HG03097 (cell line): ENCODE measurements around the gene PET100.

Source experiments
- ATAC-seq: cut with Tn5 transposase; IDR thresholded peaks from one replicate; pipeline ENCODE4 v1.9.1; 2021; ENCODE audit not compliant: unreplicated experiment, low FRiP score

The PET100 gene

GRCh38 chr19:7611541-7612279 lies 17.9 kb upstream of the PET100 start:
- ATAC-seq, result no peak

- ATAC-seq, result no peak
Observed at GRCh38 chr19:7612282-7613274, 17.0 kb upstream of the PET100 start.

DNA sequence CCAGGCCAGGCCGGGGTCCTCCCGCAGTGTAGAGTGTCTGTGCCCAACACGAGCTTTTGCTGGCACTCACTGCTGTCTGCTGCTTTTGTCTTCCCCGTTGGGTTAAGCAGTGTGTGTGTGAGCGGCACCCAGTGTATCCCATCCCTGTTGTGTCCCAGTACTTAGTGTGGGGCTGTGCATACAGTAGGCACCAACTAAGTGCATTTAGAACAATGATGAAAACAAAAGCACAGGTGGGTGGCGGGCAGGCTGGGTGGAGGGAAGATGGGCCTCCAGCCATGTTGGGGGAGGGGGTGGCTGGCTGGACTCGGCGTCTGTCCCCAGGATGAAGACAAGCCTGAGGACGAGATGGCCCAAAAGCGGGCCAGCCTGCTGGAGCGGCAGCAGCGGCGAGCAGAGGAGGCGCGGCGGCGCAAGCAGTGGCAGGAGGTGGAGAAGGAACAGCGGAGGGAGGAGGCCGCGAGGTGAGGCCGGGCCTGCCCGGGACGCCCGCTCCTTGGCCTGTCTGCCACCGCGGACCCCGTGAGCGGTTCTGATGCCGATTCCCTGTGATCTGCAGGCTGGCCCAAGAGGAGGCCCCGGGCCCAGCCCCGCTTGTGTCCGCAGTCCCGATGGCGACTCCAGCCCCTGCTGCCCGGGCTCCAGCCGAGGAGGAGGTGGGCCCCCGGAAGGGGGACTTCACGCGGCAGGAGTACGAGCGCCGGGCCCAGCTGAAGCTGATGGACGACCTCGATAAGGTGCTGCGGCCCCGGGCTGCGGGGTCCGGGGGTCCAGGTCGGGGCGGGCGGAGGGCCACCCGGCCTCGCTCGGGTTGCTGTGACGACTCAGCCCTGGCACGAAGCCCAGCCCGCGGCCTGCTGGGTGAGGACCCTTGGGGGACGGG lies 14.5 kb upstream of the PET100 start:
- ATAC-seq, result no peak

DNA sequence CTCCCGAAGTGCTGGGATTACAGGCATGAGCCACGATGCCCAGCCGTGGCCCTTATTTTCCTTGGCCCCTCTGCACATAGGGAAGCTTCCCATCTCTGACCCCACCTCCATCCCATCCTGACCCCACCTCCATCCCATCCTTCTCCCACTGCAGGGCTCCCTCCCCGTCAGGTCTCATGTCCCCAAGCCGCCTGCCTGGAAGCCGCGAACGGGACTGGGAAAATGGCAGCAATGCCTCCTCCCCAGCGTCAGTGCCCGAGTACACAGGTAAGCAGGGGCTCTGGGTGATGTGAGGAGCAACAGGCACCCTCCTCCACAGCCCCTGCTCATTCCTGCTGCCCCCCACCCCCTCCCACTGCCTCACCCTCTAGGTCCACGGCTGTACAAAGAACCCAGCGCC lies 12.4 kb upstream of the PET100 start:
- ATAC-seq, result no peak

GRCh38 chr19:7617735-7618134 lies 11.9 kb upstream of the PET100 start:
- no peak for ATAC-seq

GRCh38 chr19:7618348-7618747 lies 11.2 kb upstream of the PET100 start:
- no peak for ATAC-seq

DNA sequence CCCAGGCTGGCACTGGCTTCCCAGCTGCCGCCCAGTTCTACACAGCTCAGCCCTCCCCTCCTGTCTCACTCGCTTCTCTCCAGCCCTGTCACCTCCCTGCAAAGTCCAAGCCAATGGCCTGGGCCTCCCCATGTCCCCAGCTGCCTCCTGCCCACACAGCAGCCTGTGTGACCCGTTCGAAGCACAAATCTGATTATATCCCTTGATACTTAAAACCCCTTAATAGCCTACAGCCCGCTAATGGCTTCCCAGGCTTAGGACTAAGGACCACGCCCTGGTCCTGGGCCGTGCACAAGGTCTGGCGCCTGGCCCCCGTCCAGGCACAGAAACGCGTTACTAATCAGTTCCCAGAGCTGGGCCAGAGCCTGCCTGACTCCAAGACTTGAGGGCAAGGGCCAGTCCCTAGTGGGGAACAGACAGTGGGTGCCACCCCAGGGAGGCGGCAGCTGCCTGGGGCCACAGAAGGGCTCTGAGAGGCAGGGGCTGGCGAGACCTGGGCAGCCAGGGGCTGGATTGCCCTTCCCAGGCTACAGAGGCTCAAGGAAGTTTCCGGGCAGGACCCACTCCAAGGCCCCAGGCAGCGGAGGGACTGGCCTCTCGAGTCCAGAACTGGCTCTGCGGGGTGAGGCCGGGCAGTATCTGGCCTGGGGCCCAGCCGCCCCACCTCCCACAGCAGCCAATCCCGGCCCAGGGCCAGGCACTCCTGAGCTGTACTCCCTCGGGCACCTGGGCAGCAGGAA lies 10.7 kb upstream of the PET100 start:
- ATAC-seq, result no peak

- ATAC-seq, result no peak
Observed at GRCh38 chr19:7619671-7620441, 9.7 kb upstream of the PET100 start.

DNA sequence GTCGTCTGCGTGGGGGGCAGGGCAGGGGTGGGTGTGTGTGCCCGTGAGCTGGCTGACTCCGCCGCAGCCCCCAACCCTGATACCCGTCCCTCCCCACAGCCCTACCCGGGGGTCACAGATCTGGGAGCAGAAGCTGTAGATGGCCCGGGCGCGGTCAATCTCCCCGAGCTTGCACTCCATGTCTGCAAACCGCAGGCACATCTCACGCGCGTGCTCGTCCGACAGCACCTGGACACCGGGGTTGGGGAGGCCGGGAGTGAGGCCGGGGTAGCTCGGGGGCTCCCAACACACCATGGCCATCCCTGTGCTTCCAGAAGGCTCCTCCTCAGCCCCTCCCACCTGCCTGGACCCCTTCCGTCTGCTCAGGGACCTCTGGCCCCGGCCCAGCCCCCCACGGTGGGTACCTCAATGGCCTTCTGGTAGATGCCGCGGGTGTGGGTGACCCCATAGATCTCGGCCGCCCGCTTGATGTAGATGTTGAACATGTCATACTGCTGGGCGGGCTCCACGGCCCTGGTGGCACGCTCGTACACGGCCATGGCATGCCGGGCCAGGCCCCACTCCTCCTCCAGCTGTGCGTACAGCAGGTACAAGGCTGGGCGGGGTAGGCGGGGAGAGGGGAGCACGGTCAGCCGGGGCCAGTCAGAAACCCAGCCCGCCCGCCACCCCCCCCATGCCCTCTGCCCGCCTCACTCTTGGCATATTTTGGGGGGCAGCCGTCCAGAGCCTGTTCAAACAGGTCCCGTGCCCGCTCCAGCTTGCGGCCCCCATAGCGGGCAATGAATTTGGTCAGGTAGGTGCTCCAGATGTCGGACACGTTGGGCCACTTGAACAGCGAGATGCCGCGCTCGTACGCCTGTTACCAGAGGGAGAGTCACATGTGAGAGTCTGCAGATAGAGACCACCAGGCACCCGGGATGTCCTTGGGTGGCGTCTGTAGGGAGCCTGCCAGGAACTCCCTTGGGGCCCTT lies 8.9 kb upstream of the PET100 start:
- ATAC-seq, result no peak

- no peak for ATAC-seq
Observed at GRCh38 chr19:7622933-7623685, 6.5 kb upstream of the PET100 start.

DNA sequence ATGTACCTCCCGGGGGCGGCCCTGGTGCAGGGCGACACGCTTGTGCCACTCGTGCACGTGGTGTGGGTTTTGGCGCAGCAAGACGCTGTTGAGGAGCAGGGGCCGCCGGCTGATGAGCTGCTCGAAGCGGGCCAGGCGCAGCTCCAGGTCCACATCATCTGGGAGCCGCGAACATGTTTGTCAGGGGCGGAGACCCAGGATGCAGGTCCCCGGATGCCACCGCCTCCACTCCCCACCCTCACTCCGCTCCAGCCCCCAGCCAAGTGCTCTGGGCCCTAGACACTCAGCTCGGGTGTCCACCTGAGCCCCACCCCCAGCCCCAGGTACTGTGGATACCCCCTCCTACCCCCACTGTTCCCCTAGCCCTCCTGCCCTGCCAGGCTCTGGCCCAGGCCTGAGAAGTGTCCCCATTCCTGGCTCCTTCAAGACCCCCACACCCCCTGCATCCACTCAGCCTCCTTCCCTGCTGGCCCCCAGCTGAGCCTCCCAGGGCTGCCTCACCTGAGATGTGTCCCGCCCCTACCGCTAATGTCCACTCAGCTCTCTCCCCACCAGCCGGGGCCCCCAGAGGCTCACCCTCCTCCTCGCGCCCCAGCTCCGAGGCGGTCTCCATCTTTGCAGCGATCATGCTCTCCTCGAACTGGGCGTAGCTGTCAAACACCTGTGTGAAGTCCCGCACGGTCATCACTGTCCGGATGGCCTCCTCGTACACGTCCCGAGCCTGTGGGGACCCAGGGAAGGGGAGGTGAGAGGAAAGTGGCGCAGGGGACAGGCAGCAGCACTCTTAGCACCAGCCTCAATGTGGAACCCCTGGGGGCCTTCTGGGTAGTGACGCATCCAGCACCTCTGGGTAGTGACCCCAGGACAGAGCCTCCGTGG lies 5.6 kb upstream of the PET100 start:
- ATAC-seq, result no peak

DNA sequence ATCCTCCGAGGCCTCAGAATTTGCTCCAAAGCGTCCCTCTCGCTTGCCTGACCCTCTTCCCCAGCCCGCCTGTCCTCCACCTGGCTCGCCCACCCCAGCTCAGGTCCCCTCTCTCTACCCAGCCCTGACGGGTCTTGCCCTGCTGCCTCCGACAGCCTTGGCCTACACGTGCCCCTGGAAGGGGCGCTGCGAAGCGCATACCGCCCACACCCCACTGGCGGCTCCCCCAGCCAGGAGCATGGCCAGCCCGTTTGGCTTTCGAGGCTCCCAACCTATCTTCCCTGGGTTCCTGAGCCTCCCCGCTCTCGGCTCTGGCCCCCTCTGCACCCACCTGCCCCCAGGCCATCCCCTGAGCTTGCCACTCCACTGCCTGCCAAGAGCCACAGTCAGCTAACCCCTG lies 4.8 kb upstream of the PET100 start:
- ATAC-seq, result no peak

DNA sequence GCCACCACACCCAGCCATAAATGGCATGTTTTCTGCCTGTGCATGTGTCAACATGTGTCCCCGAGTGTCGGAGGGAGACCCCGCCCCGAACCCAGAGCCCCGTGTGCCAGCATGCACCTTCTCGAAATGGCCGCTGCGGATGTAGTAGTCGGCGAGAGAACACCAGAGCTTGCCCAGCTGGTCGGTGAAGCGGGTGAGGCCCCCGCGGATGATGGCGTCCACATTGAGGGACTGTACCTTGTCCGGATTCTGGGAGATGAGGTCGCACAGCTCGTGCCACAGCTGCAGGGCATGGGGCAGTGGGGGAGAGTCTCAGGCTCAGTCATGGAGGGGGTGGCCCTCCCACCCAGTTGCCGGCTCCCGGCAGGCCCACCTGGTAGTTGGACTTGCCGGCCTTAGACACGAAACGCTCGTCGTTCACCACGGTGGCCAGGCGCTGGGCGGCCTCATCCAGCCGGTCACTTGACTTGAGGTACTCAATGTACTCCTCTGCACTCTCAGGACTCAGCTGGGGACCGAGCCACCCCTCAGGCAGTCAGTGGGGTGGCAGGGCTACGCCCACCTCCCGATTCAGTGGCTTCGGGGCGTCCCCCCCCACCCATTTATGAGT lies 3.7 kb upstream of the PET100 start:
- ATAC-seq, result no peak

DNA sequence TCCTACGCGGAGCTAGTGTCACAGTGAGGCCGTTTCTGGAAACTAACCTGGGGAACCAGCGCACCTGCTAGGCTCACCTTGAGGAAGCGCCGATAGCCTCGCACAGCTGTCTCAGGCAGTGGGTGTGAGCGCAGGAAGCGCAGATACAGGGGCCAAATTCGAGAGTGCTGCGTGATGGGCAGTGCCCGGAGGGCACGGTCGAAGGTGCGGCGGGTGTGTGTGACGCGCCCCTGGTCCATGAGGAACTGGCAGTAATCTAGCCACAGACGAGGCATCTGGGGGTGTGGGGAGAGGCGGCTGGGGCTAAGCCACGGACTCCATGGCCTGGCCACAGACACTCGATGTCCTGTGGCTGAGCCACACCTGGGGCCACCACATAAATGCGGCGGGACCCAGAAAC lies 2.4 kb upstream of the PET100 start:
- ATAC-seq, result no peak

DNA sequence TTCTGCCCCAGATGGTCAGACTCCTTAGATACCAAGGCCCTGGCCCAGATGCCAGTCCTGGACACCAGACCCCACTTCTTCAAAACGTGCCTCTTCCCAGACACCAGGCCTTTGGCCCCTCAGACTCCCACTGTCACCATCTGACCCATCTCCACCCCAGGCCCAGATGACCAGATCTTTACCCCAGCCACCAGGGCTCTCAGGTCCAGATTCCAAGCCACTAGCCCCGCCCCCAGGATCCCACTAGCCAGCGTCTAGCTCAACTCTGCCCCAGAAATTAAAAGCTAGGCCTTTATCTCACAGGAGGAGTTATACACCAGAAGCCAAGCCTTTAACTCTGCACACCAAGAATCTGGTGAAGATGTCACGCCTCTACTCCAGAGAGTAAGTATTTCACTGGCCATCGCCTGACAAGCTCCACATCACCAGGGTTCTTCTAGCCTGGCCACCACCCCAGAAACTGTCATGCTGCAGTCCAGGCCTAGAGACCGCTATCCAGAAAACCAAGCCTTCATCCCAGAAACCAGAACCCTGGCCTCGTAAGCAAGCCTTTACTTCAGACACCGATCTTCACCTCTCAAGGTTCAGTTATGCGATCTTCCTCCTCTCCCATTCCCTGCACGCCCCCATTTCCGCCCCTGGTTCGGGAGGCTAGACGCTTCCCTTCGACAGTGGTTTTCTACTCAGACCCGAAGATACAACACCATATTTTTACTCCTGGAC lies 843 bp upstream of the PET100 start:
- no peak for ATAC-seq
